GM21529 (cell line): Measurements from ENCODE around the gene SLC1A3.

Experiments used
- ATAC-seq: cut with Tn5 transposase; IDR thresholded peaks from one replicate; pipeline ENCODE4 v1.9.1; 2021; ENCODE audit not compliant: unreplicated experiment

Gene SLC1A3

GRCh38 chr5:36599986-36600779, 6.2 kb upstream of the SLC1A3 start:
- no peak for ATAC-seq

DNA sequence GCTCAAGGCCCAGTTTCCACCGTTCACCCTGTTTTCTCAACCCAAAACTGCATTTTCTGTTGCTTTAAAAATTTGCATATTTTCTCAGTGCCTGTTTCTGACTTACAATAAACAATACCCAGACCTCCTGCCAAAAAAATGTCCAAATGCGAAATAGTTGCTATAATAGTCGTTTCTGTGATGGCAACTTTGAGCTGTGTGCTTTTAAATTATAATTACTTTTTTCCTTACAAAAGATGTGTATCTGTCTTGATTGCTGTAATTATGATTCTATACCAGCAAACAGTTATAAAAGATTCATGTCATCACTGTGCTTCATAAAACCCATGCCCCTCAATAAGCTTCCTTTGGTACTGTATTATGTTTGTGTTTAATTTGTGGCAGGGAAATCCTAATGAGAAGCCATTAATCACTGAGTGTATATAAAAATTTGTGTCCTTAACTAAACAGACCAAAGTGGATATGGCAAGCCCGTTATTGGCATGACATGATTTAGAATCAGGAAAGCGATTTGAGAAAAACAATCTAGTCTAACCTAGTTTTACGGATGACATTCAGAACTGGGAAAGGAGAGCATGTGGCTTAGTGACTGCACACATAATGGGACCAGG, 5.4 kb upstream of the SLC1A3 start:
- no peak for ATAC-seq

- ATAC-seq = no peak
Measured at GRCh38 chr5:36602704-36603321, 3.6 kb upstream of the SLC1A3 start.

- no peak for ATAC-seq
Measured at GRCh38 chr5:36605241-36605640, 1.2 kb upstream of the SLC1A3 start.

GRCh38 chr5:36606036-36606427, 374 bp upstream of the SLC1A3 start:
- ATAC-seq = no peak

DNA sequence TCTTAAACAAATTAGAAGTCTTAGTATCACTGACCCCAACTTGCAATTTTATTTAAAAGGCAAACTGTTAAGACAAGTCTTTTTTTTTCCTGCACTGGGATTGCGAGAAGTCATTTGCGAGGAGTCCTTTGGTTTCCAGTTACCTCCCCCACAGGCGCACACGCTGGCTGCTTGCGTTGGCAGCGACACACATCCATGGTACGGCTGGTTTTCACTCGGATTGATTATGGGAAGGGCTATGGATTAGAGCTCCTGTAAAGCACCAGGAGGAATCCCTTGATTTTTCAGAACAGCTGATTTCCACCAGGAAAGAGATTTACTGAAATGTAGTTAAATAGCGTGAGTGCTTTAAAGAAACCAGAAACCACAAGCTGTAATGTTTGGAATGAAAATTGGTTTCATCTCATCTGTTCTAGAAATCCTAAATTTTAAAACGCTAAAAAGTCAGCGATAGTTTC, 737 bp downstream of the SLC1A3 start:
- ATAC-seq = no peak

- ATAC-seq = no peak
Measured at GRCh38 chr5:36607838-36608783, 1.7 kb downstream of the SLC1A3 start.

- no peak for ATAC-seq
Measured at GRCh38 chr5:36610621-36611020, 4.2 kb downstream of the SLC1A3 start.

- ATAC-seq = no peak
Measured at GRCh38 chr5:36611520-36612274, 5.3 kb downstream of the SLC1A3 start.

DNA sequence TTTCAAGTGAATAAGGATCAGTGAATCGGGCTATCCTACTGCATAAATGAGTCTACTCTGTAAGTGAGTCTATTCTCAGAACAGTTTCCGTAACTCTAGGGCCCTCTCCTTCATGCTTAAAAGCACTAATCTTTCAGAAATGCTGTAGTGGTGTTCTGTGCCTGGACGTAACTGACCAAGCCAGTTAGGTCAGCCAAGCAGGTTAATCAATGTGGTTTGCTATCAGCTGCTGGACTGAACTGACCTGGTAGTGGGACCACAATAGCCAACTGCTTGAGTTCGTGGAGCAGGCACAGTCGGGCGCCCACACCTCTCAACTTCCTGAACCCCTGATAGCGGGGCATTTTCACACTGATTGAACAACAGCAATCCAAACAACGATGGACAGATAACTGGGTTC, 6.8 kb downstream of the SLC1A3 start:
- no peak for ATAC-seq

DNA sequence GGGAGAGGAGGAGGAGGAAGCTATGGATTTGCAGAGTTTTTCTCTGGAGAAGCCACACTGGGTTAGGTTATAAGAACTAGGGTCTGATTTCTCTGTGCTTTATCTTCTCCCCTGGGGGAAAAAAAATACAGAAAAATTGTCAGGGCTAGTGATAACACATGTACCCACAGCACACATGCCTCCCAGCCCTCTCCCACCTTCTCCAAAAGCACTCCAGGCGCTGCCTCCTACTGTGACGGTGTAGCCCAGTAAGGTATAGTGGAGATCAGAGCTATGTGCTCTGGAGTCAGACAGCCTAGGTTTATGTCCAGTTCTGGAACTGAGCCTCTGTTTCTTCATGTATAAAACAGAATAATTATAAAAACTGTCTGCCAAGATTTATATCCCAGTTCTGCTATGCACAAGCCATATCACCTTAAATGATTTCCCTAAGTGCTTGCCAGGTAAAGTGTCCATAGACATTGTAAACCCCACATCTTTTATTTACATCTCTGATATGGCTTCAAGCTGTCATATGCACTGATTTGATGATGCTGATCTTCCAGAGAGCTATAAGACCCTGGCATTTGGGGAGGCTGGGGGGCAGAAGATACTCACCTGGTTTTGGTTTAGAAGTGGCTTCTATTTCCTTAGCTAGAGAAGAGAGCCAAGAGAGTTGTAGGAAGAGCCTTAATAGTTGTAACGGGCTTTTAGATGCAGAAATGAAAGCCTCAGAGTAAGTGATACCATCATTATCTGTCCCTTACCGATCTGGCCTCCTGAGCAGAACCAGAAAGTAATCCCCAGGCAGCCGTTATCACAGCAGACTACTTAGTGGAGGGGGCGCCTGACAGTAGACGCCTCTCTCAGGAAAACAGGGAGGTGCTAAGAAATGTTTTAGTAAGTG, 7.6 kb downstream of the SLC1A3 start:
- ATAC-seq = no peak

DNA sequence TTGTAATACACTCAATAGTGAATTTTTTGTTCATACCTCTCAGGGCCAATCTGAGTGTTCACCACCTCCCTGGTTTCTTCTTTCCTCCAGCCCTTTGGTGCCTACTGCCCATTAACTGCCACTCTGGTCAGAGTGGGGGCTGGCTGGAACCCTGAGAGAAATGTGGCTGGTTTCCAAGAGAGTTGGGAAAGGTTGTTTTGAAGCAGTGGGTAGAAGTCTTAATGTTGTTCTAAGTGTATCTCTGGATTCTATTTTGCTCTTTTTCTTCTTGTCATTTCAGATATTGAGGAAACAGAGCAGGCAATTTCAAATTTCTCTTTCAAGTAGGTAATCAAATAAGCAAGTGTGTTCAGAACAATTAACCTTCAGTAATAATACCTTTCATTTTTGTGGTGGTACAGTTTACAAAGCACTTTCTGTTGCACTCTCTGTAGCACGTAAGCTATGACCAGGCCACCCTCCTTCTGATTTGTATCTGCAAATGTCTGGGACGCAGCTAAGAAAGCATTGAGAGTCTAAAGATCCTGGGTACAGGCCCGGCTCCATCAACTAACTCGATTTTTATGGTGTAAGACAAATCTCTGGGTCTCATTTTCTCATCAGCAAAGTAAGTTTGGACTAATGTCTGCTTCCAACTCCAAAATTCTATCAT, 8.4 kb downstream of the SLC1A3 start:
- ATAC-seq = no peak

DNA sequence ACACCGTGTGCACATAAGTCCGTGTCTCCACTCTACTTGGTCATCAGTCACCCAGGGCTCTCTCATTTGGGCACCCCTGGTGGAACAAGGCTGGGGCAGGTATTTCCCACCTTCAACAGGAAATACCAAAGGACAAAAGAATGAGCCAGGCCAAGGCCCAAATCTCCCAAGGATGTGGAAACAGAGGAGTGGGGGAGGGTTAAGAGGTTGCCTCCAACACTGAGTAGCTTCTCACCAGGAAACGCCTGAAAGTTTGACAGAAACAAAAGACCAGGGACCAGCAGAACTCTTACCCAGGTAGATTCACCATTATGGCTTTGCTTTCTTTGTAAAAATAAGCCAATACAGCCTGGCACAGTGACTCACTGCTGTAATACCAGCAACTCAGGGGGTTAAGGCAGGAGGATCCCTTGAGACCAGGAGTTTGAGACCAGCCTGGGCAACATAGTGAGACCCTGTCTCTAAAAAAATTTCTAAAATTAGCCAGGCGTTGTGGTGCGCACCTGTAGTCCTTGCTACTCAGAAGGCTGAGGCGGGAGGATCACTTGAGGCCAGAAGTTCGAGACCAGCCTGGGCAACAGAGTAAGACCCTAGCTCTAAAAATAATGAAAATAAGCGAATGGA, 12.7 kb downstream of the SLC1A3 start:
- ATAC-seq = no peak

GRCh38 chr5:36621985-36622384, 15.6 kb downstream of the SLC1A3 start:
- no peak for ATAC-seq

- ATAC-seq = no peak
Measured at GRCh38 chr5:36623832-36624231, 17.4 kb downstream of the SLC1A3 start.

DNA sequence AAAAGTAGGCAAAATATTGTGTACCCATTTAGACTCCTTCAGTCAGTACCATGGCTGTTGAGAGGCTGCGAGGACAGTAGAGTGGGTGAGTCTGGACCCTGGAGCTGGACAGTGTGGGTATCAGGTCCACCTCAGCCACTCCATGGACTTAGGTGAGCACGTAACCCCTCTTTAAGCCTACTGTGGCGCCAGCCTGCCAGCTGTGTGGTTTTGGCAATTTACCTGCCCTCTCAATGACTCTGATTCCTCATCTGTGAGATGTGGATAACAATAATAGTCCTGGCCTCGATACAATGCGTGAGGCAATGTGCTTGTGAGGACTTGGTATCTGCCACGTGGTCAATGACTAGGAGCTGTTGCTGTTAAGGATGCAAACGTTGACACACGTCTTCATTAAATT, 17.9 kb downstream of the SLC1A3 start:
- ATAC-seq = no peak

DNA sequence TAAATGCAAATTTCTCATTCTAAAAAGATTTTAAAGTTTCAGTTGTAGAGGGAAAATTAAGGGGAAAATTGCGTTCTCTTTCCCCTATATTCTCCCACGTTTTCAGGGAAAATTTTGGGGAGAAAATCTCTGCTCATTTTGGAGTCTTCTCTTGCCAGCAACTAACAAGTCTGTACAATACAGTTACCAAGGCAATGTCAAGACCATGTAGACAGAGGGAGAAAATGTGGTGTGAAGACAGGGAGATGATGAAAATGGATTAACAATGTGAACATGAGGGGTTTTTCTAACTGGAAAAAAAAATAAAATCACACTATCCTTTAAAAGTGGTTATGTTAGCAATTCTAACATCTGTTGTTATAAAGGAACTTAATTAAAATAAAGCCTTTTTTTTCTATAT, 22.3 kb downstream of the SLC1A3 start:
- ATAC-seq = no peak

GRCh38 chr5:36629729-36630128, 23.3 kb downstream of the SLC1A3 start:
- ATAC-seq = no peak
